Progenitor cell of endocrine pancreas (in vitro differentiated cells): Measurements from ENCODE around the gene PYGO2. TPM values are rescaled to one million over a fixed set of nuclear protein-coding genes. Genes with fewer than 3 reads are reported as not detected.

Experiments
- DNase-seq: peaks from one replicate; pipeline ENCODE4 v3.0.0; 2021; ENCODE audit warnings: low spot score; ENCODE audit not compliant: unreplicated experiment
- H3K27ac Mint-ChIP-seq: 2 replicates; pipeline ENCODE4 v1.8.0; 2021; ENCODE audit warnings: mild to moderate bottlenecking, moderate library complexity, mixed read lengths
- H3K27me3 Mint-ChIP-seq: 2 replicates; pipeline ENCODE4 v1.8.0; 2021; ENCODE audit warnings: mixed read lengths
- H3K36me3 Mint-ChIP-seq: 2 replicates; pipeline ENCODE4 v1.8.0; 2022; ENCODE audit warnings: mixed read lengths; ENCODE audit not compliant: insufficient read depth
- H3K4me1 Mint-ChIP-seq: 2 replicates; pipeline ENCODE4 v1.8.0; 2021; ENCODE audit warnings: low read depth, mixed read lengths
- H3K4me3 Mint-ChIP-seq: 2 replicates; pipeline ENCODE4 v1.8.0; 2021; ENCODE audit warnings: low read depth, mild to moderate bottlenecking, moderate library complexity, mixed read lengths
- H3K9me3 Mint-ChIP-seq: 2 replicates; pipeline ENCODE4 v1.8.0; 2021; ENCODE audit warnings: low read depth, mixed read lengths
- total RNA-seq: library from RNA; stranded (reverse); gene quantifications from 2 replicates; pipeline ENCODE4 v1.2.1, GENCODE V29; 2021
- TF ChIP-seq, protein P1 (sequence below): fragments of 200-600 bp; sonication (generic); IDR thresholded peaks from one replicate; pipeline ENCODE4 v1.5.0; 2021; ENCODE audit warnings: antibody characterized with exemption, mild to moderate bottlenecking; ENCODE audit not compliant: unreplicated experiment

The PYGO2 gene
- total RNA-seq, 1 donor from 2014 or later, result 52.7 TPM

- H3K27ac Mint-ChIP-seq, result peak overlapping the region; percentile 78
- no peak for DNase-seq
- TF ChIP-seq, protein P1, sequence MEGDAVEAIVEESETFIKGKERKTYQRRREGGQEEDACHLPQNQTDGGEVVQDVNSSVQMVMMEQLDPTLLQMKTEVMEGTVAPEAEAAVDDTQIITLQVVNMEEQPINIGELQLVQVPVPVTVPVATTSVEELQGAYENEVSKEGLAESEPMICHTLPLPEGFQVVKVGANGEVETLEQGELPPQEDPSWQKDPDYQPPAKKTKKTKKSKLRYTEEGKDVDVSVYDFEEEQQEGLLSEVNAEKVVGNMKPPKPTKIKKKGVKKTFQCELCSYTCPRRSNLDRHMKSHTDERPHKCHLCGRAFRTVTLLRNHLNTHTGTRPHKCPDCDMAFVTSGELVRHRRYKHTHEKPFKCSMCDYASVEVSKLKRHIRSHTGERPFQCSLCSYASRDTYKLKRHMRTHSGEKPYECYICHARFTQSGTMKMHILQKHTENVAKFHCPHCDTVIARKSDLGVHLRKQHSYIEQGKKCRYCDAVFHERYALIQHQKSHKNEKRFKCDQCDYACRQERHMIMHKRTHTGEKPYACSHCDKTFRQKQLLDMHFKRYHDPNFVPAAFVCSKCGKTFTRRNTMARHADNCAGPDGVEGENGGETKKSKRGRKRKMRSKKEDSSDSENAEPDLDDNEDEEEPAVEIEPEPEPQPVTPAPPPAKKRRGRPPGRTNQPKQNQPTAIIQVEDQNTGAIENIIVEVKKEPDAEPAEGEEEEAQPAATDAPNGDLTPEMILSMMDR, result no peak
- H3K4me3 Mint-ChIP-seq, result no peak overlapping the region
- H3K27me3 Mint-ChIP-seq, result no peaks in the 10 kb centered on the region
- H3K4me1 Mint-ChIP-seq, result peaks cover 35% of the 10 kb centered on the region
- no peaks in the 10 kb centered on the region for H3K9me3 Mint-ChIP-seq
- H3K36me3 Mint-ChIP-seq, result peaks cover 5% of the 10 kb centered on the region
Observed at GRCh38 chr1:154952664-154953063, 8.9 kb downstream of the PYGO2 start.

DNA sequence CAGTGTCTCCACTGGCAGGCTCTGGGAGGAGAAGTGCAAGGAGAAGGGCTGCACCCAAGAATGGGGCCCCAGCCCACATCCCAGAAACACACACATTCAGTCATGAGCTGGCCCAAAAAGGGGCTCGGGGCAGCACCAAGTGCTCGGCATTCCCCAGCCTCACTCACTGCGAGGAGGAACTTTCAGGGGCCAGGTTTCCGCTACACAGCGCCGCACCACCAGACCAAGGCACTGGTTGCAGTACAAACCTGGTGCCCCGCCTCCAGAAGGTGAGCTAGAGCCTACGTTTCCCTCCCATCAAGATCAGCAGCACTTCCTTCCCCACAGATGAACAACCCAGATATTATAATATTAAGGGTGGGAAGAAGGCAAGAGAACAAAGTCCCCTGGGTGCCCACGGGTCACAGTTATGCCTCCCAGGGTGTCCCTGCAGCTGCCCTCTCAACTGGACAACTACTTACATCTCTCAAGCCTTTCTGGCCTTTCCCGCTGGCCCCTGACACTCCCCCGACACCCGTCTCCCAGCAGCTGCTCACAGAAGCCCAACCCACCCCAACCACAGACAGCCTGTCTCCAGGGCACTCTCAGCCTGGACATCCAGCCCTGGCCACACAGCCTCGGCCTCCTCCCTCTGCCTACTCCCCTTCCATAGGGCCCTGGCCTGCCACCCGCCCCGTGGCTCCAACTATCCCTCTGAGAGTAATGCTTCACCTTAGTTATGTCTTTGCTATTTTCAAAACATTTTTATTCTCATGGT, 9.5 kb downstream of the PYGO2 start:
- Mint-ChIP-seq H3K27ac (peak overlapping the region; percentile 78), H3K36me3 (peaks cover 5% of the 10 kb centered on the region), H3K27me3 (no peaks in the 10 kb centered on the region), H3K9me3 (no peaks in the 10 kb centered on the region), H3K4me1 (peaks cover 31% of the 10 kb centered on the region), H3K4me3 (no peak overlapping the region)
- DNase-seq, result no peak
- TF ChIP-seq, protein P1, result no peak

- H3K9me3 Mint-ChIP-seq, result no peaks in the 10 kb centered on the region
- H3K36me3 Mint-ChIP-seq, result peaks cover 7% of the 10 kb centered on the region
- H3K4me1 Mint-ChIP-seq, result peaks cover 3% of the 10 kb centered on the region
- DNase-seq, result no peak
- H3K27me3 Mint-ChIP-seq, result no peaks in the 10 kb centered on the region
- H3K4me3 Mint-ChIP-seq, result no peak overlapping the region
- TF ChIP-seq, protein P1, result no peak
- H3K27ac Mint-ChIP-seq, result no peak overlapping the region
Observed at GRCh38 chr1:154948079-154948478, 13.5 kb downstream of the PYGO2 start.

DNA sequence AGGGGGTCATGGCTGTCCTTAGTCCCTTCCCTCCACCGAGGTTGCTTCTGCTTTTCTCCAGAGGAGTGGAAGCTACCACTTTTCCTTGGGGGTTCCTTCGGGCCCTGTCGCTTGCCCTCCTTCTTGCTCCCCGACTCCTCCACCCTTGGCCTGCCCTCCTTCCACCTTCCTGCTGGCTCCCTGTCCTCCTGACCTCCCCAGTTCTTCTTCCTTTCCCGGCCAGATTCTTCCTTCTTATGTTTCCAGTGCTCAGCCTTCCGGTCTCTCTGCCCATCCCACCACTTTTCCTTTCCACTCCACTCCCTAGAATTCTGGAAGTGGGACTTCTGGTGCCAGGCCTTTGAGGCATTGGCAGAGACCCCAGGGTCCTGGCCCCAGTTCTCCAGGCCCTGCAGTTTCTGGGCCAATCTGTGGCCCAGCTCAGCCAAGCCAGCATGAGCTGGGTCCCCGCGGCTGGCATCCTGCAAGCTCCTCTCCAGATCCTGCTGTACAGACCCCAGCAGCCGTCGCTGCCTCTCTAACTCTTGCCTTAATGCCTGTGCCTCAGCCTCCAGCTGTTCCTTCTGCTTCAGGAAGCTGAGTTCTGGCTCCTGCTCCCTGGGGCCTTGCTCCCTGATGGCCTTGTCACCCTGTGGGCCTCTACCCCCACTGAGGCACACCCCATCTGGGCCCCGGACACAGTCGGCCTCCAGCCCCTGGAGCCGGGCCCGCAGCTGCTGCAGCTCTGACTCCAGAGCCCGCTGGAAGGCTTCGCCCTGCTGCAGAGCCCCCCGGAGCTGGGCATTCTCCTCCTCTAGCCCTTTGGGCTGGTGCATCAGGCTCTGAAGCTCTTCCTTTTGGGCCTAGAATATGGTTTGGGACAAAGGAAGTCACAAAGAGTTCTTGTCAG, 15.4 kb downstream of the PYGO2 start:
- Mint-ChIP-seq H3K27ac (no peak overlapping the region), H3K4me1 (no peaks in the 10 kb centered on the region), H3K27me3 (no peaks in the 10 kb centered on the region), H3K36me3 (peaks cover 7% of the 10 kb centered on the region), H3K4me3 (no peak overlapping the region), H3K9me3 (no peaks in the 10 kb centered on the region)
- no peak for DNase-seq
- TF ChIP-seq, protein P1, result no peak

- no peaks in the 10 kb centered on the region for H3K4me1 Mint-ChIP-seq
- TF ChIP-seq, protein P1, result no peak
Observed at GRCh38 chr1:154945160-154945961, 16.2 kb downstream of the PYGO2 start.

More at GRCh38 chr1:154945160-154945961, 16.2 kb downstream of the PYGO2 start:
- Mint-ChIP-seq H3K27ac (no peak overlapping the region), H3K36me3 (peaks cover 4% of the 10 kb centered on the region), H3K9me3 (no peaks in the 10 kb centered on the region), H3K4me3 (no peak overlapping the region), H3K27me3 (no peaks in the 10 kb centered on the region)
- DNase-seq, result no peak
